SU-DHL-6 (cell line): Measurements from ENCODE around the gene COL15A1.

ENCODE experiments used
- H2AFZ ChIP-seq: fragments of 200-600 bp; sonication (generic); 2 replicates; pipeline ENCODE4 v1.6.1; 2014; ENCODE audit warnings: low read depth, mild to moderate bottlenecking, moderate library complexity, mixed read lengths, antibody characterized with exemption, low read length; ENCODE audit not compliant: severe bottlenecking
- H3F3A ChIP-seq: fragments of 200-600 bp; shearing (Covaris generic); 2 replicates; pipeline ENCODE4 v1.6.0; 2016; ENCODE audit warnings: antibody characterized with exemption, mild to moderate bottlenecking; ENCODE audit not compliant: insufficient read depth
- H3K27ac ChIP-seq: fragments of 200-600 bp; sonication (generic); 2 replicates; pipeline ENCODE4 v1.5.1; 2016; ENCODE audit warnings: low read depth, mild to moderate bottlenecking, low read length, moderate library complexity, mixed read lengths
- H3K27me3 ChIP-seq: fragments of 200-600 bp; sonication (generic), shearing (Covaris generic); 2 replicates; pipeline ENCODE4 v1.6.0; 2014; ENCODE audit warnings: mild to moderate bottlenecking, low read length
- H3K36me3 ChIP-seq: fragments of 200-600 bp; sonication (generic); 2 replicates; pipeline ENCODE4 v1.6.1; 2014; ENCODE audit warnings: mild to moderate bottlenecking, low read length, mixed read lengths
- H3K4me2 ChIP-seq: fragments of 300-600, 200-600 bp; shearing (Covaris generic), sonication (generic); 2 replicates; pipeline ENCODE4 v1.6.0; 2014; ENCODE audit warnings: low read length, low read depth, mild to moderate bottlenecking; ENCODE audit not compliant: poor library complexity, severe bottlenecking
- H3K4me3 ChIP-seq: fragments of 200-600 bp; sonication (generic); 2 replicates; pipeline ENCODE4 v1.5.1; 2014; ENCODE audit warnings: antibody characterized with exemption, low read length, mild to moderate bottlenecking, mixed read lengths; ENCODE audit not compliant: insufficient read depth, poor library complexity, severe bottlenecking
- H3K79me2 ChIP-seq: fragments of 200-600 bp; sonication (generic); 2 replicates; pipeline ENCODE4 v1.6.1; 2014; ENCODE audit warnings: mild to moderate bottlenecking, low read length, moderate library complexity; ENCODE audit not compliant: insufficient read depth
- H3K9ac ChIP-seq: fragments of 200-600 bp; sonication (generic); 2 replicates; pipeline ENCODE4 v1.7.0; 2014; ENCODE audit warnings: mild to moderate bottlenecking, low read length
- H3K9me2 ChIP-seq: fragments of 200-600 bp; sonication (generic); replicated peaks from 2 replicates; pipeline ENCODE4 v1.6.1; 2014; ENCODE audit warnings: low read length; ENCODE audit not compliant: insufficient read depth
- H3K9me3 ChIP-seq: fragments of 200-600 bp; sonication (generic); 2 replicates; pipeline ENCODE4 v1.6.1; 2014; ENCODE audit warnings: low read length, mixed read lengths; ENCODE audit not compliant: insufficient read depth
- H4K20me1 ChIP-seq: fragments of 200-600 bp; sonication (generic); 2 replicates; pipeline ENCODE4 v1.6.1; 2014; ENCODE audit warnings: low read depth, mild to moderate bottlenecking, antibody characterized with exemption, low read length, moderate library complexity, mixed read lengths
- CTCF ChIP-seq: fragments of 200-600 bp; sonication (generic); IDR thresholded peaks from one replicate; pipeline ENCODE4 v1.5.1; 2017; ENCODE audit warnings: antibody characterized with exemption, mild to moderate bottlenecking, low read length, moderate library complexity; ENCODE audit not compliant: insufficient read depth, poor library complexity, severe bottlenecking
- EZH2phosphoT487 ChIP-seq: fragments of 200-600 bp; sonication (generic), shearing (Covaris generic); conservative IDR thresholded peaks from 2 replicates; pipeline ENCODE4 v1.6.1; 2018; ENCODE audit warnings: mild to moderate bottlenecking, antibody characterized with exemption, low read length, moderate library complexity, mixed read lengths

COL15A1 gene

GRCh38 chr9:98931600-98932389, 11.9 kb upstream of the COL15A1 start:
- Histone ChIP-seq H3K4me2 (no peak overlapping the region), H3K9me2 (no peaks in the 10 kb centered on the region), H3F3A (no peaks in the 10 kb centered on the region), H3K9ac (no peak overlapping the region), H2AFZ (no peak overlapping the region), H3K36me3 (no peaks in the 10 kb centered on the region), H4K20me1 (no peaks in the 10 kb centered on the region), H3K79me2 (no peaks in the 10 kb centered on the region), H3K4me3 (no peak overlapping the region), H3K27me3 (no peaks in the 10 kb centered on the region), H3K9me3 (no peaks in the 10 kb centered on the region), H3K27ac (no peak overlapping the region)
- TF ChIP-seq EZH2phosphoT487 = no peak
- no peak for TF ChIP-seq CTCF

GRCh38 chr9:98933185-98933584, 10.5 kb upstream of the COL15A1 start:
- H2AFZ ChIP-seq = no peak overlapping the region
- no peak overlapping the region for H3K4me3 ChIP-seq
- H3F3A ChIP-seq = no peaks in the 10 kb centered on the region
- H3K9ac ChIP-seq = no peak overlapping the region
- no peaks in the 10 kb centered on the region for H3K79me2 ChIP-seq
- H3K4me2 ChIP-seq = no peak overlapping the region
- no peaks in the 10 kb centered on the region for H4K20me1 ChIP-seq
- no peak overlapping the region for H3K27ac ChIP-seq
- no peaks in the 10 kb centered on the region for H3K27me3 ChIP-seq
- no peaks in the 10 kb centered on the region for H3K9me3 ChIP-seq
- no peak for TF ChIP-seq EZH2phosphoT487
- no peak for TF ChIP-seq CTCF
- H3K9me2 ChIP-seq = no peaks in the 10 kb centered on the region
- no peaks in the 10 kb centered on the region for H3K36me3 ChIP-seq

- no peaks in the 10 kb centered on the region for H3K36me3 ChIP-seq
- H3K27ac ChIP-seq = no peak overlapping the region
- H3K9ac ChIP-seq = no peak overlapping the region
- no peaks in the 10 kb centered on the region for H3K79me2 ChIP-seq
- H3K9me3 ChIP-seq = no peaks in the 10 kb centered on the region
- no peaks in the 10 kb centered on the region for H3F3A ChIP-seq
- TF ChIP-seq EZH2phosphoT487 = no peak
- no peak for TF ChIP-seq CTCF
- H4K20me1 ChIP-seq = no peaks in the 10 kb centered on the region
- no peak overlapping the region for H3K4me3 ChIP-seq
- H3K9me2 ChIP-seq = no peaks in the 10 kb centered on the region
- no peak overlapping the region for H2AFZ ChIP-seq
- no peaks in the 10 kb centered on the region for H3K27me3 ChIP-seq
- H3K4me2 ChIP-seq = no peak overlapping the region
Measured at GRCh38 chr9:98933890-98934289, 9.8 kb upstream of the COL15A1 start.
